Measurements from ENCODE around the gene PNKP. TPM values are rescaled to one million over a fixed set of nuclear protein-coding genes. Genes with fewer than 3 reads are reported as not detected.
A peak's percentile ranks its signal among the peaks of the same experiment; 100 is the strongest.

Gene PNKP
- total and polyA plus RNA-seq, 9 of the 15 experiments (the other 6 are each of a cell fraction or from before 2014, with no cell fraction given) = 2.8 to 85.4 (median 25.3) TPM

- TF ChIP-seq ZNF324 (CRISPR knock-in tag; IDR thresholded peaks at IDR 0.05) = no peak
- 0 out of 2 replicates have a peak, but pooled peaks have one; percentile 44 for TF ChIP-seq FOXJ2 (tag; IDR thresholded peaks at IDR 0.05)
- no peak for TF ChIP-seq XRCC3 (IDR thresholded peaks at IDR 0.05)
- peak; percentile 56 for TF ChIP-seq PRDM10 (IDR thresholded peaks at IDR 0.05; ENCODE audit: partially characterized antibody)
- TF ChIP-seq ZNF717 (CRISPR knock-in tag; IDR thresholded peaks at IDR 0.05) = no peak
- no peak for TF ChIP-seq NCOA4 (IDR thresholded peaks at IDR 0.05; ENCODE audit: partially characterized antibody)
- TF ChIP-seq USF2 (CRISPR knock-in tag; IDR thresholded peaks at IDR 0.05) = peak; percentile 75
- TF ChIP-seq ZBTB33 (CRISPR knock-in tag; IDR thresholded peaks at IDR 0.05) = peak; percentile 98
- TF ChIP-seq SRSF7 (optimal IDR thresholded peaks at IDR 0.05; ENCODE audit: low read depth, low read length) = no peak
- TF ChIP-seq KDM4B (IDR thresholded peaks at IDR 0.05; ENCODE audit: borderline replicate concordance in 2 of 2, low read depth in 1 of 2) = peak in 1 of 2 experiments; percentile 50; a peak in 1 of 4 replicates
- TF ChIP-seq PTBP1 (IDR thresholded peaks at IDR 0.05; ENCODE audit: low read depth, low read length) = peak; percentile 37; the same call in 1 of the 2 replicates
- peak; percentile 68 for TF ChIP-seq ZNF143 (CRISPR knock-in tag; IDR thresholded peaks at IDR 0.05)
- TF ChIP-seq NCOA2 (IDR thresholded peaks at IDR 0.05; ENCODE audit: partially characterized antibody in 2 of 2) = no peak
- TF ChIP-seq ETV5 (CRISPR knock-in tag; IDR thresholded peaks at IDR 0.05; ENCODE audit: low read depth) = peak; percentile 90
- peak; percentile 99 for TF ChIP-seq EP400 (IDR thresholded peaks at IDR 0.05)
- TF ChIP-seq GABPA (tag; conservative IDR thresholded peaks at IDR 0.05; ENCODE audit: low read depth) = peak; percentile 20; the same call in 1 of the 2 replicates
- TF ChIP-seq HOMEZ (CRISPR knock-in tag; IDR thresholded peaks at IDR 0.05) = no peak
- TF ChIP-seq ELF1 (tag; IDR thresholded peaks at IDR 0.05) = peak; percentile 14; the same call in 1 of the 2 replicates
Measured at GRCh38 chr19:49889687-49890348, 22.4 kb upstream of the PNKP start (continued).
